Naive thymus-derived CD8-positive, alpha-beta T cell (primary cell): ENCODE data around the gene VDR. TPM values are rescaled to one million over a fixed set of nuclear protein-coding genes. Genes with fewer than 3 reads are reported as not detected.

Source experiments
- ATAC-seq, 2 donors: fragments of 150-1000 bp; cut with Tn5 transposase in 1 of 2; sonication (Bioruptor Pico), chemical (Tn5 transposase) in 1 of 2; 1 replicate in 1 of 2; 2 replicates in 1 of 2; pipeline ENCODE4 v1.10.0; 2021; ENCODE audit warnings: mild to moderate bottlenecking in 2 of 2, moderate library complexity in 2 of 2
- POLR2A ChIA-PET: fragments of 350-600 bp; sonication (Branson Sonifier 250); formaldehyde crosslinking; loops from one replicate; lab custom pipeline; 2021; ENCODE audit warnings: antibody characterized with exemption; lab: Charles Lee
- DNase-seq, 10 donors: peaks; one replicate each; pipeline versions ENCODE4 v3.0.0 to v3.0.0-alpha.2; 2020 to 2022
- H3K27ac Mint-ChIP-seq, 10 donors: one replicate each; pipeline ENCODE4 v1.8.0; 2020 to 2022; ENCODE audit warnings: mild to moderate bottlenecking in 10 of 10, mixed read lengths in 10 of 10, moderate library complexity in 4 of 10, inconsistent platforms in 1 of 10
- H3K27me3 Mint-ChIP-seq, 5 donors: one replicate each; pipeline ENCODE4 v1.8.0; 2021 to 2022; ENCODE audit warnings: mixed read lengths in 5 of 5
- H3K36me3 Mint-ChIP-seq, 3 donors: one replicate each; pipeline ENCODE4 v1.8.0; 2020 to 2022; ENCODE audit warnings: mixed read lengths in 3 of 3, mild to moderate bottlenecking in 2 of 3, inconsistent platforms in 1 of 3
- H3K4me1 Mint-ChIP-seq, 4 donors: one replicate each; pipeline ENCODE4 v1.8.0; 2021 to 2022; ENCODE audit warnings: mixed read lengths in 4 of 4
- H3K4me3 Mint-ChIP-seq, 10 donors: one replicate each; pipeline ENCODE4 v1.8.0; 2020 to 2022; ENCODE audit warnings: mild to moderate bottlenecking in 10 of 10, mixed read lengths in 10 of 10, moderate library complexity in 6 of 10, inconsistent platforms in 1 of 10
- H3K9me3 Mint-ChIP-seq, 9 donors: one replicate each; pipeline ENCODE4 v1.8.0; 2020 to 2022; ENCODE audit warnings: mixed read lengths in 9 of 9, mild to moderate bottlenecking in 3 of 9, inconsistent platforms in 1 of 9, moderate library complexity in 1 of 9
- polyA plus RNA-seq, 3 donors: library from polyadenylated mRNA; unstranded; fragments of 300-500 nt; fragmentation: Illumina TruSeq; gene quantifications; one replicate each; pipeline ENCODE4 v1.2.3, GENCODE V29; 2021
- total RNA-seq, 8 experiments: library from RNA in 2 of 8; stranded (reverse) in 2 of 8; gene quantifications; one replicate each; pipeline ENCODE4 v1.2.3 and lab custom pipeline; 2021 to 2026

The VDR gene
- total and polyA plus RNA-seq, 5 experiments from 2014 or later: 0.49 to 0.73 TPM; not detected in 3

GRCh38 chr12:47825173-47825639 lies 79.6 kb downstream of the VDR start:
- peaks cover 54 to 94% (median 90%) of the 10 kb centered on the region in 4 donors for H3K4me1 Mint-ChIP-seq
- POLR2A ChIA-PET: interaction anchor here (0.8 to 2.3 kb wide), 6 partner anchors 8 to 58 kb away, joined by 4 to 25 read pairs (median 10); no protein-coding TSS in a partner anchor

GRCh38 chr12:47824635-47825034 lies 80.2 kb downstream of the VDR start:
- Mint-ChIP-seq H3K27ac (peak overlapping the region; percentile 92 to 99 (median 96)), H3K4me1 (peaks cover 54 to 93% (median 91%) of the 10 kb centered on the region in 4 donors), H3K36me3 (no peaks in the 10 kb centered on the region), H3K27me3 (no peaks in the 10 kb centered on the region), H3K4me3 (peak overlapping the region; percentile 49 to 90 (median 80)), H3K9me3 (no peaks in the 10 kb centered on the region)
- POLR2A ChIA-PET: interaction anchor here (0.5 to 2.3 kb wide), 7 partner anchors 8 to 259 kb away, joined by 3 to 25 read pairs (median 5); no protein-coding TSS in a partner anchor
- DNase-seq (no peak), ATAC-seq (no peak)

More at GRCh38 chr12:47825173-47825639, 79.6 kb downstream of the VDR start:
- Mint-ChIP-seq H3K4me3 (peak overlapping the region in 7 of 10 donors; percentile 75 to 90 (median 83)), H3K36me3 (no peaks in the 10 kb centered on the region), H3K27me3 (no peaks in the 10 kb centered on the region), H3K27ac (peak overlapping the region; percentile 92 to 99 (median 96)), H3K9me3 (no peaks in the 10 kb centered on the region)
- ATAC-seq (no peak), DNase-seq (no peak)

- Mint-ChIP-seq H3K4me1 (peaks cover 53 to 89% (median 87%) of the 10 kb centered on the region in 4 donors), H3K27me3 (no peaks in the 10 kb centered on the region), H3K4me3 (peak overlapping the region; percentile 49 to 90 (median 80)), H3K27ac (peak overlapping the region; percentile 92 to 99 (median 96)), H3K36me3 (no peaks in the 10 kb centered on the region), H3K9me3 (no peaks in the 10 kb centered on the region)
- POLR2A ChIA-PET: interaction anchor here (0.8 to 2.3 kb wide), 6 partner anchors 9 to 57 kb away, joined by 4 to 25 read pairs (median 10); no protein-coding TSS in a partner anchor
- DNase-seq (peak in 7 of 10 donors; percentile 40 to 77 (median 62)), ATAC-seq (peak; percentile 66 to 71)
Measured at GRCh38 chr12:47824198-47824597, 80.6 kb downstream of the VDR start.

- POLR2A ChIA-PET: interaction anchor here (1.6 to 7.3 kb wide), 6 partner anchors 9 to 57 kb away, joined by 5 to 132 read pairs (median 16); no protein-coding TSS in a partner anchor
- Mint-ChIP-seq H3K36me3 (no peaks in the 10 kb centered on the region), H3K9me3 (no peaks in the 10 kb centered on the region), H3K4me1 (peaks cover 51 to 86% (median 82%) of the 10 kb centered on the region in 4 donors), H3K27me3 (no peaks in the 10 kb centered on the region), H3K27ac (peak overlapping the region; percentile 92 to 99 (median 96)), H3K4me3 (peak overlapping the region; percentile 5 to 90 (median 80))
- DNase-seq (no peak), ATAC-seq (no peak)
Measured at GRCh38 chr12:47823422-47824086, 81.2 kb downstream of the VDR start.

DNA sequence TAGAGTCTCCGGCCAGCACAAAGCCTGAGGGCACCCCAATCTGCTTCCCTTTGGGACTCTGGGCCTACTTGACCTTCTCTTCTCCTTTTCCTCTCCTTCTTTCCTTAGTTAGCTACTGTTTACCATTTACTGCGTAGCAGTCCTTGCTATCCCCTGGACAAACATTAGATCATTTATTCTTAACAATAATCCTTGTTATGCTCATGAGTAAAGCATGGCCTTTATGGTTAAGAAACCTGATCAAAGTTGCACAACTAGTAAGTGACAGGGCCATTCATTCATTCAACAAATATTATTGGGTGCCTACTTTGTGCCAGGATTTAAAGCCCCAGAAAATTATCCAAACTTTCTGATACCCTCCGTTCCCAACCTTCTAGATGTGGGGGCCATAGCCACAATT lies 81.9 kb downstream of the VDR start:
- Mint-ChIP-seq H3K36me3 (no peaks in the 10 kb centered on the region), H3K27me3 (no peaks in the 10 kb centered on the region), H3K9me3 (no peaks in the 10 kb centered on the region), H3K27ac (peak overlapping the region; percentile 86 to 99 (median 96)), H3K4me3 (peak overlapping the region in 8 of 10 donors; percentile 2 to 83 (median 48)), H3K4me1 (peaks cover 56 to 86% (median 81%) of the 10 kb centered on the region in 4 donors)
- DNase-seq (no peak), ATAC-seq (no peak)
- POLR2A ChIA-PET: interaction anchor here (1.7 to 22.6 kb wide), 4 partner anchors 9 to 19 kb away, joined by 5 to 514 read pairs (median 99); no protein-coding TSS in a partner anchor

- no peaks in the 10 kb centered on the region for H3K9me3 Mint-ChIP-seq
- POLR2A ChIA-PET: interaction anchor here (1.1 to 22.6 kb wide), 5 partner anchors 9 to 36 kb away, joined by 3 to 514 read pairs (median 66); no protein-coding TSS in a partner anchor
- H3K4me3 Mint-ChIP-seq: peak overlapping the region in 9 of 10 donors; percentile 11 to 80 (median 20)
- DNase-seq: no peak
- H3K27ac Mint-ChIP-seq: peak overlapping the region; percentile 68 to 99 (median 96)
- ATAC-seq: no peak
- H3K36me3 Mint-ChIP-seq: peaks cover 0 to 4% (median 0%) of the 10 kb centered on the region in 3 donors
- H3K4me1 Mint-ChIP-seq: peaks cover 60 to 89% (median 84%) of the 10 kb centered on the region in 4 donors
- no peaks in the 10 kb centered on the region for H3K27me3 Mint-ChIP-seq
Measured at GRCh38 chr12:47822401-47822800, 82.4 kb downstream of the VDR start.

DNA sequence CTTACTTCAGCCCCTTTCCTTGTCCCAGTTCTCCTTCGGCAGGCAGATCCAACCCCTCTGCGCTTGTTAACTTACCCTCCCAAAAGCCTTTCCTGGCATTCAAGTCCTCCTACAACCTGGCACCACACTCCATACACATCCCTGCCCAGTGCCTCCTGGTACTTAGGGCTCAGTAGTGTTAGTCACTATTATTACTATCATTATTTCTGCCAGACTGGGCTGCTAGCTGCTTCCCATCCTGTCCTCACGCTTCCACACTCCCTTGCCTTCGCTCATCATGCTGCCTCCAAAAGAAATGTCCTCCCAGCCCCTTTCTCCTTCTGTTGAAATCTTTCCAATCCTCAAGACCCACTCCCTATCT lies 83.5 kb downstream of the VDR start:
- H3K27ac Mint-ChIP-seq: peak overlapping the region; percentile 75 to 99 (median 96)
- no peaks in the 10 kb centered on the region for H3K9me3 Mint-ChIP-seq
- POLR2A ChIA-PET: interaction anchor here (6.4 to 22.6 kb wide), 3 partner anchors 10 to 17 kb away, joined by 66 to 514 read pairs (median 132); no protein-coding TSS in a partner anchor

GRCh38 chr12:47820631-47821345 lies 84.0 kb downstream of the VDR start:
- peak overlapping the region; percentile 83 to 99 (median 96) for H3K27ac Mint-ChIP-seq
- POLR2A ChIA-PET: interaction anchor here (0.7 to 22.6 kb wide), 8 partner anchors 10 to 115 kb away, joined by 3 to 514 read pairs (median 6); partner anchors contain the start of gene RPAP3
- DNase-seq: no peak
- H3K9me3 Mint-ChIP-seq: no peaks in the 10 kb centered on the region
- no peak for ATAC-seq
- H3K27me3 Mint-ChIP-seq: no peaks in the 10 kb centered on the region
- H3K36me3 Mint-ChIP-seq: peaks cover 0 to 6% (median 1%) of the 10 kb centered on the region in 3 donors
- H3K4me1 Mint-ChIP-seq: peaks cover 60 to 90% (median 82%) of the 10 kb centered on the region in 4 donors
- H3K4me3 Mint-ChIP-seq: peak overlapping the region; percentile 80 to 96 (median 90)

More for the DNA sequence above, 83.5 kb downstream of the VDR start:
- Mint-ChIP-seq H3K4me3 (peak overlapping the region; percentile 36 to 96 (median 90)), H3K36me3 (peaks cover 0 to 6% (median 1%) of the 10 kb centered on the region in 3 donors), H3K27me3 (no peaks in the 10 kb centered on the region), H3K4me1 (peaks cover 61 to 90% (median 82%) of the 10 kb centered on the region in 4 donors)
- DNase-seq (no peak), ATAC-seq (no peak)

GRCh38 chr12:47819896-47820630 lies 84.7 kb downstream of the VDR start, which contains the start of gene HDAC7:
HDAC7 (minus strand) TSS chr12:47819903; CDS start chr12:47819785, 118 bp downstream.
- Mint-ChIP-seq H3K4me1 (peaks cover 59 to 90% (median 82%) of the 10 kb centered on the region in 4 donors), H3K27me3 (no peaks in the 10 kb centered on the region), H3K4me3 (peak within 1 kb of the TSS; percentile 90 to 99 (median 95)), H3K9me3 (no peaks in the 10 kb centered on the region), H3K36me3 (peaks cover 0 to 6% (median 1%) of the 10 kb centered on the region in 3 donors), H3K27ac (peak within 1 kb of the TSS; percentile 94 to 99 (median 98))
- DNase-seq (peak; percentile 47 to 84 (median 62)), ATAC-seq (peak; percentile 64 to 66)
- POLR2A ChIA-PET: interaction anchor here (0.7 to 22.6 kb wide), 10 partner anchors 9 to 114 kb away, joined by 3 to 514 read pairs (median 4); partner anchors contain the start of gene RPAP3

DNA sequence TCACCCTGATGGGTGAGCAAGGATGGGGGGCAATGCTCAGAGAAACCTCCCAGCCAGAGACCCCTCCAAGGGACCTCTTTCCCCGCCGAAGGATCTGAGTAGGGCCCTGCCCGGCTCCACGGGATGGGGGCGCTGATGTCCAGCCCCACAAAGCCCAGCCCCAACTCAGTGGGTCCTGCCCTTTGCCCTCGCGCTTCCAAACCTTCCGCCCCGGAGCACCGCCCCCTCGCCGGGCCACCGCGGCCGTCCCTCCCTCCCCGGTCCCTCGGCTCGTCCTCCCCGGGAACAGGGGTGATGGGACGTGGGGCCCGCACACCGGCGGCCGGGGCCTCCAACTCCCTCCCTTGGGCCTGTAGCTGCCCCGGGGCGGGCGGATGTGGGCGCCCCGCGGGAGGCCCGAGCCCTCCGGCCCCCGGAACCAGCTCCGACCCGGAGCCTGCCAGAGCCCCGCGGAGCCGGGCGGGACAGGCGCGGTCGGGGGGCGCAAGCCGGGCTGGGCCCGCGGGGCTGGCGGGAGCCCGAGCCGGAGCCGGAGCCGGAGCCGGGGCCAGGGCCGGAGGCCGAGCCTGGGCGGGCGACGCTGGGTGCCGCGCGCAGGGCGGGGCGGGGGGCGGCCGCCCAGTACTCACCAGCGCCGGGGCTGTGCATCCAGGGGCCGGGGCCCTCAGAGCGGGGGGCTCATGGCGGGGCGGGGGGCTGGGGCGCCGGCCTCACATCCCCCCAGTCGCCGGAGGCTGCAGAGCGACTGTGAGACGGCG lies 85.5 kb downstream of the VDR start:
- peaks cover 60 to 90% (median 82%) of the 10 kb centered on the region in 4 donors for H3K4me1 Mint-ChIP-seq
- peak overlapping the region; percentile 91 to 99 (median 94) for H3K27ac Mint-ChIP-seq
- DNase-seq: peak in 3 of 10 donors; percentile 35 to 44 (median 37)
- H3K36me3 Mint-ChIP-seq: peaks cover 0 to 6% (median 1%) of the 10 kb centered on the region in 3 donors
- ATAC-seq: peak; percentile 3 to 21
- H3K9me3 Mint-ChIP-seq: no peaks in the 10 kb centered on the region
- no peaks in the 10 kb centered on the region for H3K27me3 Mint-ChIP-seq
- POLR2A ChIA-PET: interaction anchor here (1.0 to 22.6 kb wide), 13 partner anchors 9 to 113 kb away, joined by 3 to 514 read pairs (median 5); partner anchors contain the start of gene RPAP3
- H3K4me3 Mint-ChIP-seq: peak overlapping the region; percentile 87 to 99 (median 95)
